ENCODE measurements around the gene RAD51B. TPM values are rescaled to one million over a fixed set of nuclear protein-coding genes. Genes with fewer than 3 reads are reported as not detected.

Gene RAD51B
- polyA plus RNA-seq, 3 donors = 3.6 to 11.6 (median 9.4) TPM

- H2AFZ ChIP-seq (ENCODE audit: insufficient read depth, low read depth, low read length, poor library complexity, severe bottlenecking) = no peak overlapping the region
- Mint-ChIP-seq H3K4me3 (no peak overlapping the region), H3K36me3 (peaks cover 19 to 24% of the 10 kb centered on the region in 2 donors), H3K9me3 (peaks cover 0 to 9% (median 4%) of the 10 kb centered on the region in 7 donors), H3K27ac (peak overlapping the region in 5 of 7 donors; percentile 74 to 92 (median 88)), H3K4me1 (peaks cover 46% of the 10 kb centered on the region), H3K27me3 (ENCODE audit: low read depth in 3 of 3) (peaks cover 13 to 19% (median 14%) of the 10 kb centered on the region in 3 donors)
- H3K27ac ChIP-seq (ENCODE audit: low read depth in 1 of 2, low read length in 2 of 2) = peak overlapping the region in 1 of 2 donors; percentile 15
- no peaks in the 10 kb centered on the region for H4K20me1 ChIP-seq (ENCODE audit: insufficient read depth, low read length)
- peaks cover 0 to 4% of the 10 kb centered on the region in 2 donors for H3K9me3 ChIP-seq (replicated peaks in 1 of 2; ENCODE audit: control insufficient read depth in 1 of 2, insufficient read depth in 1 of 2, low read length in 2 of 2)
- no peaks in the 10 kb centered on the region for H3K36me3 ChIP-seq (replicated peaks in 1 of 2; ENCODE audit: control insufficient read depth in 1 of 2, insufficient read depth in 2 of 2, low read length in 2 of 2)
- peaks cover 40 to 48% of the 10 kb centered on the region in 2 donors for H3K4me1 ChIP-seq (ENCODE audit: control insufficient read depth in 1 of 2, insufficient read depth in 2 of 2, low read length in 2 of 2)
- no peak overlapping the region for H3K4me2 ChIP-seq (replicated peaks; ENCODE audit: extremely low read depth, low read length, poor library complexity, severe bottlenecking)
- H3K4me3 ChIP-seq (replicated peaks in 1 of 3; ENCODE audit: low read depth in 2 of 3, low read length in 3 of 3) = no peak overlapping the region
- WGBS (ENCODE audit: insufficient coverage) = no CpG with 5 or more reads among the region's 2 CpGs
- no peaks in the 10 kb centered on the region for H3K79me2 ChIP-seq (ENCODE audit: insufficient read depth, low read length)
- no peaks in the 10 kb centered on the region for H3K27me3 ChIP-seq (ENCODE audit: control insufficient read depth in 2 of 2, insufficient read depth in 2 of 2, low read length in 2 of 2)
- H3K9ac ChIP-seq (ENCODE audit: insufficient read depth, low read length, poor library complexity, severe bottlenecking) = no peak overlapping the region
- TF ChIP-seq CTCF (IDR thresholded peaks at IDR 0.05) = no peak
- intact Hi-C loops (cut with micrococcal nuclease) = loop anchor here in 1 of 2 donors (1.0 to 5.0 kb wide), 2 partner anchors 38 to 119 kb away; no protein-coding TSS in a partner anchor
- DNase-seq = no peak
These were observed 876.3 kb downstream of the RAD51B start for GRCh38 chr14:68695856-68696255.

GRCh38 chr14:68696266-68696665 is 876.7 kb downstream of the RAD51B start:
- Histone ChIP-seq H3K27me3 (ENCODE audit: control insufficient read depth in 2 of 2, insufficient read depth in 2 of 2, low read length in 2 of 2) (no peaks in the 10 kb centered on the region), H3K79me2 (ENCODE audit: insufficient read depth, low read length) (no peaks in the 10 kb centered on the region), H3K4me2 (replicated peaks; ENCODE audit: extremely low read depth, low read length, poor library complexity, severe bottlenecking) (no peak overlapping the region), H2AFZ (ENCODE audit: insufficient read depth, low read depth, low read length, poor library complexity, severe bottlenecking) (no peak overlapping the region), H3K27ac (ENCODE audit: low read depth in 1 of 2, low read length in 2 of 2) (peak overlapping the region in 1 of 2 donors; percentile 15), H3K36me3 (replicated peaks in 1 of 2; ENCODE audit: control insufficient read depth in 1 of 2, insufficient read depth in 2 of 2, low read length in 2 of 2) (no peaks in the 10 kb centered on the region), H3K4me1 (ENCODE audit: control insufficient read depth in 1 of 2, insufficient read depth in 2 of 2, low read length in 2 of 2) (peaks cover 40 to 48% of the 10 kb centered on the region in 2 donors), H4K20me1 (ENCODE audit: insufficient read depth, low read length) (no peaks in the 10 kb centered on the region), H3K9ac (ENCODE audit: insufficient read depth, low read length, poor library complexity, severe bottlenecking) (no peak overlapping the region), H3K9me3 (replicated peaks in 1 of 2; ENCODE audit: control insufficient read depth in 1 of 2, insufficient read depth in 1 of 2, low read length in 2 of 2) (peaks cover 0 to 4% of the 10 kb centered on the region in 2 donors), H3K4me3 (replicated peaks in 1 of 3; ENCODE audit: low read depth in 2 of 3, low read length in 3 of 3) (no peak overlapping the region)
- H3K36me3 Mint-ChIP-seq = peaks cover 22 to 26% of the 10 kb centered on the region in 2 donors
- peaks cover 47% of the 10 kb centered on the region for H3K4me1 Mint-ChIP-seq
- peaks cover 11 to 15% (median 15%) of the 10 kb centered on the region in 3 donors for H3K27me3 Mint-ChIP-seq (ENCODE audit: low read depth in 3 of 3)
- intact Hi-C loops (cut with micrococcal nuclease) = loop anchor here in 1 of 2 donors (5.0 kb wide), 1 partner anchor 119 kb away; no protein-coding TSS in a partner anchor
- peak overlapping the region in 4 of 7 donors; percentile 84 to 92 (median 90) for H3K27ac Mint-ChIP-seq
- peaks cover 0 to 11% (median 6%) of the 10 kb centered on the region in 7 donors for H3K9me3 Mint-ChIP-seq
- no peak for TF ChIP-seq CTCF (IDR thresholded peaks at IDR 0.05)
- DNase-seq = no peak
- H3K4me3 Mint-ChIP-seq = no peak overlapping the region
- WGBS (ENCODE audit: insufficient coverage) = no CpG with 5 or more reads among the region's 3 CpGs
